PC-3 (cell line): Measurements from ENCODE around the gene ARHGEF2.

Experiments
- EZH2phosphoT487 ChIP-seq: fragments of 300-600 bp; sonication (generic); IDR thresholded peaks from 2 replicates; pipeline ENCODE4 v1.6.1; 2018; ENCODE audit warnings: mild to moderate bottlenecking, antibody characterized with exemption, low read length, borderline replicate concordance
- TF ChIP-seq, protein P1 (sequence below): fragments of 300-600 bp; sonication (generic); conservative IDR thresholded peaks from 2 replicates; pipeline ENCODE4 v1.5.1; 2017; ENCODE audit warnings: antibody characterized with exemption, low read depth, mild to moderate bottlenecking, low read length

- TF ChIP-seq, protein P1, sequence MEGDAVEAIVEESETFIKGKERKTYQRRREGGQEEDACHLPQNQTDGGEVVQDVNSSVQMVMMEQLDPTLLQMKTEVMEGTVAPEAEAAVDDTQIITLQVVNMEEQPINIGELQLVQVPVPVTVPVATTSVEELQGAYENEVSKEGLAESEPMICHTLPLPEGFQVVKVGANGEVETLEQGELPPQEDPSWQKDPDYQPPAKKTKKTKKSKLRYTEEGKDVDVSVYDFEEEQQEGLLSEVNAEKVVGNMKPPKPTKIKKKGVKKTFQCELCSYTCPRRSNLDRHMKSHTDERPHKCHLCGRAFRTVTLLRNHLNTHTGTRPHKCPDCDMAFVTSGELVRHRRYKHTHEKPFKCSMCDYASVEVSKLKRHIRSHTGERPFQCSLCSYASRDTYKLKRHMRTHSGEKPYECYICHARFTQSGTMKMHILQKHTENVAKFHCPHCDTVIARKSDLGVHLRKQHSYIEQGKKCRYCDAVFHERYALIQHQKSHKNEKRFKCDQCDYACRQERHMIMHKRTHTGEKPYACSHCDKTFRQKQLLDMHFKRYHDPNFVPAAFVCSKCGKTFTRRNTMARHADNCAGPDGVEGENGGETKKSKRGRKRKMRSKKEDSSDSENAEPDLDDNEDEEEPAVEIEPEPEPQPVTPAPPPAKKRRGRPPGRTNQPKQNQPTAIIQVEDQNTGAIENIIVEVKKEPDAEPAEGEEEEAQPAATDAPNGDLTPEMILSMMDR, result no peak
- TF ChIP-seq EZH2phosphoT487, result no peak
Observed at GRCh38 chr1:156006666-156007376, 28.5 kb upstream of the ARHGEF2 start.
